H1 (cell line): ENCODE data around the gene KTN1. TPM values are rescaled to one million over a fixed set of nuclear protein-coding genes. Genes with fewer than 3 reads are reported as not detected.

ENCODE experiments used
- CTCF ChIA-PET: fragments of 300-600 bp; sonication (Branson Sonifier 250); formaldehyde crosslinking; loops from one replicate; lab custom pipeline; 2021; ENCODE audit not compliant: partially characterized antibody; lab: Charles Lee
- POLR2A ChIA-PET: fragments of 300-600 bp; sonication (Branson Sonifier 250); formaldehyde crosslinking; loops from one replicate; lab custom pipeline; 2021; ENCODE audit warnings: inconsistent platforms; ENCODE audit not compliant: partially characterized antibody; lab: Charles Lee
- DNase-seq, 2 experiments: peaks; one replicate each; pipeline versions ENCODE4 v3.0.0 to v3.0.0-alpha.2; 2010 to 2022; ENCODE audit warnings: low spot score in 2 of 2, low read depth in 1 of 2, mixed read lengths in 1 of 2
- FAIRE-seq: peaks from 2 replicates; lab custom pipeline; 2011; peaks lifted over from hg19 to GRCh38; lab: Jason Lieb, UNC
- H2AFZ ChIP-seq: 2 replicates; pipeline ENCODE4 v1.8.1; 2012; ENCODE audit warnings: low read length, inconsistent platforms
- H2AK5ac ChIP-seq: 2 replicates; pipeline ENCODE4 v1.6.1; 2013; ENCODE audit warnings: low read depth, low read length
- H2BK120ac ChIP-seq: replicated peaks from 2 replicates; pipeline ENCODE3; 2013; ENCODE audit warnings: low read depth, low read length, inconsistent platforms
- H2BK12ac ChIP-seq: 2 replicates; pipeline ENCODE4 v1.6.1; 2013; ENCODE audit warnings: low read depth, low read length
- H2BK15ac ChIP-seq: 2 replicates; pipeline ENCODE4 v1.6.1; 2013; ENCODE audit warnings: low read length
- H2BK20ac ChIP-seq: 2 replicates; pipeline ENCODE4 v1.6.1; 2013; ENCODE audit warnings: low read length
- H2BK5ac ChIP-seq: 2 replicates; pipeline ENCODE4 v1.6.1; 2013; ENCODE audit warnings: low read depth, low read length
- H3K14ac ChIP-seq: 2 replicates; pipeline ENCODE4 v1.6.1; 2013; ENCODE audit warnings: inconsistent platforms; ENCODE audit not compliant: insufficient read length
- H3K18ac ChIP-seq: 2 replicates; pipeline ENCODE4 v1.6.1; 2013; ENCODE audit warnings: low read length; ENCODE audit errors: extremely low read depth
- H3K23ac ChIP-seq: 2 replicates; pipeline ENCODE4 v1.6.1; 2013; ENCODE audit warnings: inconsistent platforms; ENCODE audit not compliant: insufficient read length
- H3K23me2 ChIP-seq: 2 replicates; pipeline ENCODE4 v1.6.1; 2013; ENCODE audit warnings: low read depth, low read length
- H3K27ac ChIP-seq: 2 replicates; pipeline ENCODE4 v1.6.1; 2011; ENCODE audit warnings: low read depth, low read length, inconsistent platforms
- H3K27me3 ChIP-seq, 4 experiments: replicated peaks in 1 of 4; 1 replicate in 1 of 4; 2 replicates in 3 of 4; pipeline versions ENCODE4 v1.6.1 to v1.8.1; 2011 to 2013; ENCODE audit warnings: low read length in 3 of 4, mild to moderate bottlenecking in 3 of 4, inconsistent platforms in 2 of 4, mixed read lengths in 2 of 4, moderate library complexity in 1 of 4; ENCODE audit not compliant: control insufficient read depth in 3 of 4, insufficient read depth in 3 of 4; ENCODE audit errors: extremely low read depth in 1 of 4
- H3K36me3 ChIP-seq, 4 experiments: 2 replicates each; pipeline versions ENCODE4 v1.6.1 to v1.8.1; 2011 to 2013; ENCODE audit warnings: mild to moderate bottlenecking in 4 of 4, low read length in 3 of 4, moderate library complexity in 2 of 4, control low read depth in 1 of 4, inconsistent platforms in 1 of 4; ENCODE audit not compliant: insufficient read depth in 4 of 4, control insufficient read depth in 2 of 4
- H3K4ac ChIP-seq: replicated peaks from 2 replicates; pipeline ENCODE3; 2013; ENCODE audit warnings: low read length, low read depth, mixed read lengths, inconsistent platforms; ENCODE audit not compliant: insufficient read length
- H3K4me1 ChIP-seq, 4 experiments: replicated peaks in 1 of 4; 1 replicate in 1 of 4; 2 replicates in 3 of 4; pipeline versions ENCODE4 v1.6.1 to v1.8.1; 2011 to 2013; ENCODE audit warnings: low read length in 3 of 4, inconsistent platforms in 2 of 4, mixed read lengths in 1 of 4; ENCODE audit not compliant: insufficient read depth in 4 of 4, control insufficient read depth in 3 of 4
- H3K4me2 ChIP-seq, 2 experiments: 2 replicates each; pipeline versions ENCODE4 v1.6.1 to v1.8.1; 2011 to 2013; ENCODE audit warnings: low read depth in 2 of 2, low read length in 2 of 2, control low read depth in 1 of 2, inconsistent platforms in 1 of 2, mild to moderate bottlenecking in 1 of 2; ENCODE audit not compliant: insufficient read depth in 1 of 2
- H3K4me3 ChIP-seq, 4 experiments: fragments of 200-600, 300-600 bp in 1 of 4; sonication (generic), shearing (Covaris generic), sonication (Bioruptor Twin) in 1 of 4; 2 replicates each; pipeline versions ENCODE4 v1.5.1 to v1.8.1; 2011 to 2016; ENCODE audit warnings: low read length in 4 of 4, low read depth in 3 of 4, control low read depth in 2 of 4, inconsistent platforms in 2 of 4, mild to moderate bottlenecking in 2 of 4, mixed read lengths in 1 of 4, moderate library complexity in 1 of 4; ENCODE audit not compliant: insufficient read depth in 2 of 4; ENCODE audit errors: extremely low read depth in 1 of 4
- H3K56ac ChIP-seq: replicated peaks from 2 replicates; pipeline ENCODE3; 2013; ENCODE audit warnings: low read depth, mild to moderate bottlenecking, mixed read lengths, low read length, inconsistent platforms; ENCODE audit not compliant: insufficient read length
- H3K79me1 ChIP-seq: 2 replicates; pipeline ENCODE4 v1.6.1; 2013; ENCODE audit warnings: low read depth, low read length, control low read depth
- H3K79me2 ChIP-seq, 2 experiments: 2 replicates each; pipeline versions ENCODE4 v1.6.1 to v1.8.1; 2012 to 2013; ENCODE audit warnings: low read length in 2 of 2, mild to moderate bottlenecking in 2 of 2, inconsistent platforms in 1 of 2; ENCODE audit not compliant: insufficient read depth in 2 of 2, control insufficient read depth in 1 of 2
- H3K9ac ChIP-seq, 4 experiments: replicated peaks in 1 of 4; 1 replicate in 1 of 4; 2 replicates in 3 of 4; pipeline versions ENCODE4 v1.6.1 to v1.8.1; 2011 to 2013; ENCODE audit warnings: low read depth in 3 of 4, low read length in 3 of 4, control low read depth in 2 of 4, mild to moderate bottlenecking in 2 of 4, moderate library complexity in 2 of 4, inconsistent platforms in 1 of 4; ENCODE audit errors: extremely low read depth in 1 of 4
- H3K9me3 ChIP-seq, 2 experiments: 2 replicates each; pipeline versions ENCODE4 v1.6.1 to v1.8.1; 2012 to 2013; ENCODE audit warnings: mild to moderate bottlenecking in 2 of 2, moderate library complexity in 2 of 2, control low read depth in 1 of 2, inconsistent platforms in 1 of 2, low read depth in 1 of 2, low read length in 1 of 2, mixed read lengths in 1 of 2; ENCODE audit not compliant: insufficient read depth in 2 of 2
- H4K20me1 ChIP-seq, 2 experiments: replicated peaks in 1 of 2; 2 replicates each; pipeline versions ENCODE3 to v1.8.1; 2011 to 2013; ENCODE audit warnings: inconsistent platforms in 2 of 2, low read length in 2 of 2, mild to moderate bottlenecking in 1 of 2; ENCODE audit not compliant: insufficient read depth in 2 of 2, control insufficient read depth in 1 of 2
- H4K5ac ChIP-seq: 2 replicates; pipeline ENCODE4 v1.6.1; 2013; ENCODE audit warnings: low read length, low read depth, mixed read lengths, inconsistent platforms; ENCODE audit not compliant: insufficient read length
- H4K8ac ChIP-seq: 2 replicates; pipeline ENCODE4 v1.8.0; 2013; ENCODE audit warnings: mild to moderate bottlenecking, moderate library complexity, low read length, inconsistent platforms; ENCODE audit not compliant: insufficient read depth; ENCODE audit errors: extremely low read depth
- H4K91ac ChIP-seq: replicated peaks from 2 replicates; pipeline ENCODE3; 2013; ENCODE audit warnings: low read length, mixed read lengths, inconsistent platforms; ENCODE audit not compliant: insufficient read length
- CBX5 ChIP-seq: fragments of 300-800, 300-1000 bp; sonication (generic); IDR thresholded peaks from 2 replicates; pipeline ENCODE4 v1.7.1; 2016; ENCODE audit warnings: antibody characterized with exemption, low read length, low read depth
- HDAC2 ChIP-seq, 2 experiments: fragments of 300-600 bp in 1 of 2; sonication (generic) in 1 of 2; IDR thresholded peaks; 2 replicates each; pipeline ENCODE4 v1.6.1; 2011 to 2012; ENCODE audit warnings: low read depth in 2 of 2, low read length in 2 of 2, mild to moderate bottlenecking in 2 of 2, moderate library complexity in 2 of 2, borderline replicate concordance in 1 of 2, inconsistent platforms in 1 of 2
- HDAC6 ChIP-seq: IDR thresholded peaks from one replicate; pipeline ENCODE4 v1.7.1; 2012; ENCODE audit warnings: low read depth, mild to moderate bottlenecking, inconsistent platforms, low read length, moderate library complexity
- KDM4A ChIP-seq: IDR thresholded peaks from one replicate; pipeline ENCODE4 v1.7.1; 2012; ENCODE audit warnings: low read depth, mild to moderate bottlenecking, moderate library complexity, low read length, inconsistent platforms; ENCODE audit not compliant: severe bottlenecking
- KDM5A ChIP-seq: fragments of 200-600 bp; IDR thresholded peaks from 2 replicates; pipeline ENCODE4 v1.7.1; 2012; ENCODE audit warnings: mild to moderate bottlenecking, low read length, inconsistent platforms, mixed read lengths
- MAFK ChIP-seq: IDR thresholded peaks from 2 replicates; pipeline ENCODE4 v1.6.1; 2012; ENCODE audit warnings: low read depth, mild to moderate bottlenecking, improper control_type of control experiment, low read length
- POLR2A ChIP-seq, 2 experiments: IDR thresholded peaks; 1 replicate in 1 of 2; 2 replicates in 1 of 2; pipeline ENCODE4 v1.6.1; 2011; ENCODE audit warnings: low read depth in 2 of 2, low read length in 2 of 2, mild to moderate bottlenecking in 2 of 2; ENCODE audit errors: control extremely low read depth in 1 of 2
- RAD21 ChIP-seq, 2 experiments: IDR thresholded peaks in 1 of 2; conservative IDR thresholded peaks in 1 of 2; 2 replicates each; pipeline ENCODE4 v1.6.1; 2011; ENCODE audit warnings: low read depth in 2 of 2, low read length in 2 of 2, improper control_type of control experiment in 1 of 2, inconsistent platforms in 1 of 2, mild to moderate bottlenecking in 1 of 2, moderate library complexity in 1 of 2
- SP1 ChIP-seq: IDR thresholded peaks from 2 replicates; pipeline ENCODE4 v1.6.1; 2011; ENCODE audit warnings: low read depth, low read length
- TAF1 ChIP-seq: IDR thresholded peaks from 2 replicates; pipeline ENCODE4 v1.6.1; 2011; ENCODE audit warnings: mild to moderate bottlenecking, low read depth, low read length
- WGBS, 2 experiments: shearing (Covaris generic) in 1 of 2; methylation state at CpG; one replicate each; pipeline versions ENCODE4 v1.1.6 to v1.1.7; 2013 to 2015; ENCODE audit warnings: low lambda C conversion rate in 2 of 2, mixed read lengths in 2 of 2, inconsistent platforms in 1 of 2, low coverage in 1 of 2, missing lambda C conversion rate in 1 of 2; ENCODE audit not compliant: insufficient replicate concordance in 2 of 2, insufficient coverage in 1 of 2, insufficient read length in 1 of 2; ENCODE audit errors: extremely low coverage in 1 of 2, missing lambda C conversion rate in 1 of 2; 5-methylcytosine and 5-hydroxymethylcytosine counted together
- polyA plus RNA-seq, 7 experiments: library from polyadenylated mRNA; depleted of rRNA in 3 of 7; stranded (reverse) in 5 of 7; unstranded in 2 of 7; fragments of >200 nt in 5 of 7; fragments of 200-250 nt in 2 of 7; gene quantifications; 1 replicate in 5 of 7; 2 replicates in 1 of 7; 4 replicates in 1 of 7; pipeline versions ENCODE4 v1.2.1 to v1.2.3, GENCODE V29; 2011 to 2013; ENCODE audit warnings: missing spikeins in 2 of 7, mixed read lengths in 2 of 7
- total RNA-seq: library from RNA; stranded (reverse); fragmentation: NEBNext Ultra II Directional; extraction: Animal tissue kit (Norgen Biotek cat#: 25700); gene quantifications from 2 replicates; pipeline ENCODE4 v1.2.1, GENCODE V29; 2021

Gene KTN1
- total and polyA plus RNA-seq, 2 of the 8 experiments (the other 6 are each of a cell fraction or from before 2014, with no cell fraction given), result 15.4 to 151 TPM

DNA sequence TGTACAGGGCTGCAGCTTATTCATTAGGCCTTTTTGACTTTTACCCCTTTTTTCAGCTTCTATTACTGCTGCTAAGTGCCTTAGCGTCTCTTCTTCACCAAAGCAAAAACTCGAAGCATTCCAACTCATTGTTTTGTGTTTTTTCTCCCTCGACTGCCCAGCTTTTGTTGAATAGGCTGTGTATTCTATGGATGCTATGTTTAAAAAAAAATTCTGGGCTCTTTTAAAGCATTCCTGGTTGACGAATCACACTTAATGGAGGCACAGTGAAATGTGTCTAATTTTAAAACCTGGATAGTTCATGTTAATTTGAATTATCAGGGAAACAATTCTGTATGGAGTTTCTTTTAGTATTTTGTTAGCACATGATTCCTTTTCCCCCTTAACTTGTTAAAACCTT, 29.7 kb downstream of the KTN1 start:
- no peak overlapping the region for H3K4me3 ChIP-seq
- no peak overlapping the region for H3K4ac ChIP-seq
- H3K9me3 ChIP-seq, result no peaks in the 10 kb centered on the region
- no peak overlapping the region for H3K14ac ChIP-seq
- ChIA-PET POLR2A (no interaction called here), CTCF (interaction anchor here (0.7 to 1.2 kb wide), 2 partner anchors 8 to 193 kb away, joined by 3 read pairs; no protein-coding TSS in a partner anchor)
- H3K4me1 ChIP-seq, result peaks cover 0 to 23% (median 6%) of the 10 kb centered on the region in 4 experiments; a peak in 5 of 7 replicates
- no peak overlapping the region for H4K8ac ChIP-seq
- no peak for FAIRE-seq
- no peaks in the 10 kb centered on the region; the same call in 1 of the 2 replicates for H3K23me2 ChIP-seq
- H4K20me1 ChIP-seq, result peaks cover 0 to 4% of the 10 kb centered on the region in 2 experiments
- TF ChIP-seq KDM5A (no peak), SP1 (no peak), POLR2A (IDR thresholded peaks at IDR 0.05; ENCODE audit: control extremely low read depth in 1 of 2, low read depth in 2 of 2, low read length in 2 of 2) (no peak), KDM4A (no peak), TAF1 (no peak), RAD21 (IDR thresholded peaks at IDR 0.05 in 1 of 2, conservative IDR thresholded peaks at IDR 0.05 in 1 of 2; ENCODE audit: low read depth in 2 of 2, low read length in 2 of 2) (no peak), CBX5 (no peak), HDAC6 (no peak), MAFK (no peak), HDAC2 (IDR thresholded peaks at IDR 0.05; ENCODE audit: borderline replicate concordance in 1 of 2, low read depth in 2 of 2, low read length in 2 of 2) (no peak)
- TF ChIP-seq, all 59 proteins: peak for 0
- no peaks in the 10 kb centered on the region for H3K27me3 ChIP-seq
- H2BK120ac ChIP-seq, result no peak overlapping the region
- H4K91ac ChIP-seq, result no peak overlapping the region
- H3K4me2 ChIP-seq, result peak overlapping the region in 1 of 2 experiments; percentile 32; a peak in 1 of 4 replicates
- H3K36me3 ChIP-seq, result peaks cover 0 to 4% (median 0%) of the 10 kb centered on the region in 4 experiments; a peak in 1 of 8 replicates
- no peak overlapping the region for H3K23ac ChIP-seq
- H2BK15ac ChIP-seq, result no peak overlapping the region
- H2AFZ ChIP-seq, result no peak overlapping the region
- no peaks in the 10 kb centered on the region; the same call in 1 of the 2 replicates for H3K79me1 ChIP-seq
- no peak for DNase-seq
- no peak overlapping the region for H2BK5ac ChIP-seq
- H3K9ac ChIP-seq, result no peak overlapping the region
- H3K18ac ChIP-seq, result no peak overlapping the region
- H3K56ac ChIP-seq, result no peak overlapping the region
- no peak overlapping the region for H2AK5ac ChIP-seq
- H2BK20ac ChIP-seq, result no peak overlapping the region
- peaks cover 3 to 91% of the 10 kb centered on the region in 2 experiments for H3K79me2 ChIP-seq
- H2BK12ac ChIP-seq, result no peak overlapping the region
- 64% methylated on average over 4 of the region's 4 CpGs; no CpG with 5 or more reads in 1 of the 2 experiments for WGBS, 2 experiments
- no peak overlapping the region for H4K5ac ChIP-seq
- H3K27ac ChIP-seq, result no peak overlapping the region
